Measurements from ENCODE around the gene MORN1.

- no peak for TF ChIP-seq EZH2 (IDR thresholded peaks at IDR 0.05; ENCODE audit: borderline replicate concordance)
- no peak for TF ChIP-seq CTCF (IDR thresholded peaks at IDR 0.05; ENCODE audit: poor library complexity)
- TF ChIP-seq EZH2phosphoT487 (IDR thresholded peaks at IDR 0.05; ENCODE audit: low read depth, severe bottlenecking, unreplicated experiment) = no peak
Measured at GRCh38 chr1:2383576-2383975, 7.8 kb downstream of the MORN1 start.

Measured in hepatocyte (in vitro differentiated cells).